Stomach (tissue), 4 donors: ENCODE results near the gene TRIP13.

Experiments used
- EP300 ChIP-seq: sonication (generic); formaldehyde crosslinking; IDR thresholded peaks from one replicate; pipeline ENCODE4 v1.6.1; 2017; ENCODE audit warnings: antibody characterized with exemption
- POLR2A ChIP-seq, 4 donors: fragments of 450-650 bp; IDR thresholded peaks; one replicate each; pipeline ENCODE4 v1.6.1; 2016; ENCODE audit warnings: antibody characterized with exemption in 4 of 4, control low read depth in 2 of 4, mild to moderate bottlenecking in 1 of 4, moderate library complexity in 1 of 4
- POLR2AphosphoS5 ChIP-seq, 3 donors: sonication (generic); formaldehyde crosslinking; IDR thresholded peaks; one replicate each; pipeline ENCODE4 v1.6.1; 2016; ENCODE audit warnings: antibody characterized with exemption in 3 of 3
- TF ChIP-seq, protein P1 (sequence below), 7 experiments: fragments of 450-650 bp in 4 of 7; fragments of 200-600 bp in 3 of 7; sonication (generic) in 3 of 7; IDR thresholded peaks; one replicate each; pipeline ENCODE4 v1.5.1; 2016 to 2019; ENCODE audit warnings: antibody characterized with exemption in 7 of 7, control low read depth in 2 of 7, mild to moderate bottlenecking in 1 of 7

DNA sequence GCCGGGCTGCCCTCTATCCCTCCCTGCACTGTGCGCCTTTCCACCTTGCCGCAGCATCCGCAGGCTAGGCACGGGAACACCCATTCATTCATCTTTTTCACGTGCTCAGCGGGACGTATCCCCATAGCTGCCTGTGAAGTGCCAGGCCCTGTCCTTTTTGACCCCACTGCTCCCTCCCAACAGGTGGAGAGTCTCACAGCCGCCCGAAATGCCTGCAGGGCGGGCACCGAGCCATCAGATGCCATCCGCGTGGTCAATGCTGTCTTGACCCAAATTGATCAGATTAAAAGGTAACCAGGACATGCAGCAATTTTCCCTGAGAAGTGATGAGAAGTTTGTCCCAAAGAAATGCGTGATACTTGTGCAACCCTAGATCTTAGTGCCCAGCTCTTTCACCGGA, 15.5 kb downstream of the TRIP13 start:
- TF ChIP-seq, protein P1, sequence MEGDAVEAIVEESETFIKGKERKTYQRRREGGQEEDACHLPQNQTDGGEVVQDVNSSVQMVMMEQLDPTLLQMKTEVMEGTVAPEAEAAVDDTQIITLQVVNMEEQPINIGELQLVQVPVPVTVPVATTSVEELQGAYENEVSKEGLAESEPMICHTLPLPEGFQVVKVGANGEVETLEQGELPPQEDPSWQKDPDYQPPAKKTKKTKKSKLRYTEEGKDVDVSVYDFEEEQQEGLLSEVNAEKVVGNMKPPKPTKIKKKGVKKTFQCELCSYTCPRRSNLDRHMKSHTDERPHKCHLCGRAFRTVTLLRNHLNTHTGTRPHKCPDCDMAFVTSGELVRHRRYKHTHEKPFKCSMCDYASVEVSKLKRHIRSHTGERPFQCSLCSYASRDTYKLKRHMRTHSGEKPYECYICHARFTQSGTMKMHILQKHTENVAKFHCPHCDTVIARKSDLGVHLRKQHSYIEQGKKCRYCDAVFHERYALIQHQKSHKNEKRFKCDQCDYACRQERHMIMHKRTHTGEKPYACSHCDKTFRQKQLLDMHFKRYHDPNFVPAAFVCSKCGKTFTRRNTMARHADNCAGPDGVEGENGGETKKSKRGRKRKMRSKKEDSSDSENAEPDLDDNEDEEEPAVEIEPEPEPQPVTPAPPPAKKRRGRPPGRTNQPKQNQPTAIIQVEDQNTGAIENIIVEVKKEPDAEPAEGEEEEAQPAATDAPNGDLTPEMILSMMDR (IDR thresholded peaks at IDR 0.05) = no peak
- TF ChIP-seq EP300 (no peak), POLR2A (IDR thresholded peaks at IDR 0.05) (no peak), POLR2AphosphoS5 (IDR thresholded peaks at IDR 0.05) (no peak)
